Activated T-cell treated with anti-CD3 and anti-CD28 coated beads, Interleukin-2, amount 50 U/mL, for 1 hour (primary cell): ENCODE results near the gene TTLL10.

ENCODE experiments used
- DNase-seq: peaks from one replicate; pipeline ENCODE4 v3.0.0-alpha.2; 2020

Gene TTLL10

GRCh38 chr1:1160281-1160930 is 13.3 kb upstream of the TTLL10 start:
- no peak for DNase-seq

- DNase-seq: no peak
These were observed 12.5 kb upstream of the TTLL10 start for GRCh38 chr1:1161078-1161682.

GRCh38 chr1:1161683-1162079 is 12.0 kb upstream of the TTLL10 start:
- DNase-seq: no peak

- DNase-seq: no peak
These were observed 10.8 kb upstream of the TTLL10 start for GRCh38 chr1:1162597-1163537.

- DNase-seq: no peak
These were observed 10.1 kb upstream of the TTLL10 start for GRCh38 chr1:1163538-1164070.

- DNase-seq: no peak
These were observed 9.3 kb upstream of the TTLL10 start for GRCh38 chr1:1164361-1164700.

- no peak for DNase-seq
These were observed 8.8 kb upstream of the TTLL10 start for GRCh38 chr1:1164701-1165451.

GRCh38 chr1:1165485-1165884 is 8.2 kb upstream of the TTLL10 start:
- no peak for DNase-seq

- DNase-seq: no peak
These were observed 7.7 kb upstream of the TTLL10 start for GRCh38 chr1:1165900-1166421.

GRCh38 chr1:1166642-1167397 is 6.9 kb upstream of the TTLL10 start:
- no peak for DNase-seq

- DNase-seq: no peak
These were observed 6.3 kb upstream of the TTLL10 start for GRCh38 chr1:1167398-1167821.

GRCh38 chr1:1167841-1168450 is 5.7 kb upstream of the TTLL10 start:
- no peak for DNase-seq

- DNase-seq: no peak
These were observed 4.9 kb upstream of the TTLL10 start for GRCh38 chr1:1168451-1169411.

- no peak for DNase-seq
These were observed 4.1 kb upstream of the TTLL10 start for GRCh38 chr1:1169429-1170214.

- DNase-seq: no peak
These were observed 3.2 kb upstream of the TTLL10 start for GRCh38 chr1:1170215-1171091.

GRCh38 chr1:1171161-1171545 is 2.5 kb upstream of the TTLL10 start:
- no peak for DNase-seq

- DNase-seq: peak; percentile 56
These were observed 1.9 kb upstream of the TTLL10 start for GRCh38 chr1:1171546-1172340.
